NCI-H2227 (cell line): ENCODE data around the gene PTGES.

ENCODE experiments used
- DNase-seq: peaks from one replicate; lab custom pipeline; 2025; ENCODE audit not compliant: unreplicated experiment; lab: John Stamatoyannopoulos, UW

The PTGES gene

GRCh38 chr9:129720181-129720864 lies 32.5 kb downstream of the PTGES start:
- no peak for DNase-seq

GRCh38 chr9:129719135-129719534 lies 33.7 kb downstream of the PTGES start:
- DNase-seq = no peak

GRCh38 chr9:129718647-129719046 lies 34.2 kb downstream of the PTGES start:
- no peak for DNase-seq

GRCh38 chr9:129717991-129718390 lies 34.9 kb downstream of the PTGES start:
- no peak for DNase-seq

- DNase-seq = no peak
Measured at GRCh38 chr9:129716091-129716490, 36.8 kb downstream of the PTGES start.

- DNase-seq = no peak
Measured at GRCh38 chr9:129714511-129715061, 38.3 kb downstream of the PTGES start.

GRCh38 chr9:129713402-129713679 lies 39.5 kb downstream of the PTGES start:
- no peak for DNase-seq

GRCh38 chr9:129712634-129713401 lies 40.0 kb downstream of the PTGES start:
- peak; percentile 10 for DNase-seq

GRCh38 chr9:129710169-129710453 lies 42.7 kb downstream of the PTGES start:
- no peak for DNase-seq

GRCh38 chr9:129709438-129710168 lies 43.2 kb downstream of the PTGES start:
- DNase-seq = no peak

GRCh38 chr9:129708793-129709192 lies 44.0 kb downstream of the PTGES start:
- no peak for DNase-seq

- no peak for DNase-seq
Measured at GRCh38 chr9:129704807-129705206, 48.0 kb downstream of the PTGES start.

- no peak for DNase-seq
Measured at GRCh38 chr9:129703667-129704355, 49.0 kb downstream of the PTGES start.

- no peak for DNase-seq
Measured at GRCh38 chr9:129702589-129703520, 50.0 kb downstream of the PTGES start.

- DNase-seq = no peak
Measured at GRCh38 chr9:129701549-129701948, 51.3 kb downstream of the PTGES start.

- DNase-seq = no peak
Measured at GRCh38 chr9:129701054-129701453, 51.8 kb downstream of the PTGES start.

- DNase-seq = peak; percentile 6
Measured at GRCh38 chr9:129698254-129698757, 54.5 kb downstream of the PTGES start.

GRCh38 chr9:129697656-129698253 lies 55.1 kb downstream of the PTGES start:
- DNase-seq = no peak

GRCh38 chr9:129696944-129697655 lies 55.7 kb downstream of the PTGES start:
- peak; percentile 44 for DNase-seq
